Esophagus squamous epithelium (tissue), 5 donors: Measurements from ENCODE around the gene ADAMTS9. TPM values are rescaled to one million over a fixed set of nuclear protein-coding genes. Genes with fewer than 3 reads are reported as not detected.

Experiments
- DNase-seq: peaks from one replicate; lab custom pipeline; 2025; lab: John Stamatoyannopoulos, UW
- H3K27ac ChIP-seq, 4 donors: fragments of 200-600 bp; sonication (generic); one replicate each; pipeline ENCODE4 v1.5.1; 2016 to 2019; ENCODE audit warnings: mild to moderate bottlenecking in 1 of 4
- H3K27me3 ChIP-seq, 4 donors: fragments of 200-600 bp; sonication (generic); 1 replicate in 3 of 4; 2 replicates in 1 of 4; pipeline versions ENCODE4 v1.5.1 to v1.6.0; 2017 to 2021; ENCODE audit warnings: antibody characterized with exemption in 1 of 4
- H3K36me3 ChIP-seq, 3 donors: fragments of 200-600 bp; sonication (generic); one replicate each; pipeline ENCODE4 v1.5.1; 2016 to 2019
- H3K4me1 ChIP-seq, 3 donors: fragments of 200-600 bp; sonication (generic); one replicate each; pipeline ENCODE4 v1.5.1; 2017 to 2019
- H3K4me3 ChIP-seq, 4 donors: fragments of 200-600 bp; sonication (generic); 1 replicate in 3 of 4; 2 replicates in 1 of 4; pipeline ENCODE4 v1.5.1; 2016 to 2019; ENCODE audit warnings: mild to moderate bottlenecking in 2 of 4, moderate library complexity in 1 of 4
- H3K9me3 ChIP-seq, 3 donors: fragments of 200-600 bp; sonication (generic); one replicate each; pipeline ENCODE4 v1.5.1; 2016 to 2019
- CTCF ChIP-seq, 6 experiments: fragments of 450-650 bp in 4 of 6; fragments of 200-600 bp in 2 of 6; sonication (generic) in 2 of 6; IDR thresholded peaks; one replicate each; pipeline ENCODE4 v1.5.1; 2016 to 2019; ENCODE audit warnings: antibody characterized with exemption in 6 of 6, mild to moderate bottlenecking in 4 of 6, moderate library complexity in 4 of 6
- POLR2A ChIP-seq, 4 donors: fragments of 450-650 bp; IDR thresholded peaks; one replicate each; pipeline ENCODE4 v1.6.1; 2017; ENCODE audit warnings: antibody characterized with exemption in 4 of 4, mild to moderate bottlenecking in 4 of 4, moderate library complexity in 3 of 4
- WGBS, 2 donors: methylation state at CpG; one replicate each; pipeline ENCODE4 v1.1.5; 2018; 5-methylcytosine and 5-hydroxymethylcytosine counted together
- intact Hi-C: fragments of 100-400 bp; cut with DNase I; formaldehyde crosslinking; loops from one replicate; pipeline ENCODE4 v1.15.0; 2022
- total RNA-seq, 4 donors: library from RNA; depleted of rRNA; stranded (reverse); fragments of >200 nt; gene quantifications; one replicate each; pipeline ENCODE4 v1.1.0, GENCODE V29; 2016
- donor health status: DM: yes; HTN: yes; CAD: no.

ADAMTS9 gene
- total RNA-seq, 4 donors from 2014 or later: 3.1 to 15.1 (median 5.9) TPM

- TF ChIP-seq CTCF (IDR thresholded peaks at IDR 0.05) (no peak), POLR2A (IDR thresholded peaks at IDR 0.05) (no peak)
- no peaks in the 10 kb centered on the region for H3K36me3 ChIP-seq
Observed at GRCh38 chr3:64666171-64666588, 21.6 kb downstream of the ADAMTS9 start.

GRCh38 chr3:64664397-64664796, 23.4 kb downstream of the ADAMTS9 start:
- H3K4me3 ChIP-seq: no peak overlapping the region
- 89 to 91% methylated on average over 3 of the region's 3 CpGs for WGBS, 2 donors
- intact Hi-C loops: no loop called here
- no peaks in the 10 kb centered on the region for H3K9me3 ChIP-seq
- H3K36me3 ChIP-seq: no peaks in the 10 kb centered on the region
- DNase-seq: no peak
- H3K27me3 ChIP-seq: no peaks in the 10 kb centered on the region
- no peak for TF ChIP-seq POLR2A (IDR thresholded peaks at IDR 0.05)
- TF ChIP-seq CTCF (IDR thresholded peaks at IDR 0.05): no peak
- peaks cover 0 to 20% (median 5%) of the 10 kb centered on the region in 3 donors for H3K4me1 ChIP-seq
- no peak overlapping the region for H3K27ac ChIP-seq

More at GRCh38 chr3:64666171-64666588, 21.6 kb downstream of the ADAMTS9 start:
- no peaks in the 10 kb centered on the region for H3K27me3 ChIP-seq
- H3K27ac ChIP-seq: peak overlapping the region in 2 of 4 donors; percentile 31 to 51
- intact Hi-C loops: no loop called here
- 61 to 71% methylated on average over 4 of the region's 4 CpGs for WGBS, 2 donors
- peaks cover 0 to 20% (median 5%) of the 10 kb centered on the region in 3 donors for H3K4me1 ChIP-seq
- no peak overlapping the region for H3K4me3 ChIP-seq
- H3K9me3 ChIP-seq: no peaks in the 10 kb centered on the region
- no peak for DNase-seq

DNA sequence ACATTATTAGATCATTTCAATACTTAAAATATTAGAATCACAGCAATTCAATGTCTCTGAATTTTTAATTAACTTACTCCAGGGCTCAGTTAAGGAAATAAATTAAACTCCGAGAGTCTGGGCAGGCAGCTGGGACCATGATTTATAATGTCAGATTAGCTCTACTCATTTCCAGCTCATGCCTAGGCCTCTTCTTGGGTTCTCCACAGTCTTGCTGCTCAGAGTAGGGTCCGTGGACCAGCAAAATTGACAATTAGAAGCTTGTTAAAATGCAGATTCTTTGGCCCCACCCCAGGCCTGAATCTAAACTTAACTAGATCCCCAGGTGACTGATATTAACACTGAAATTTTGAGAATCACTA, 28.2 kb downstream of the ADAMTS9 start:
- Histone ChIP-seq H3K9me3 (no peaks in the 10 kb centered on the region), H3K27me3 (no peaks in the 10 kb centered on the region), H3K4me1 (no peaks in the 10 kb centered on the region), H3K27ac (no peak overlapping the region), H3K36me3 (peaks cover 0 to 22% (median 0%) of the 10 kb centered on the region in 3 donors), H3K4me3 (no peak overlapping the region)
- TF ChIP-seq CTCF (IDR thresholded peaks at IDR 0.05) (no peak), POLR2A (IDR thresholded peaks at IDR 0.05) (no peak)
- WGBS, 2 donors: 72 to 76% methylated on average over 2 of the region's 2 CpGs
- DNase-seq: no peak
- intact Hi-C loops: no loop called here

- 72 to 83% methylated on average over 4 of the region's 4 CpGs for WGBS, 2 donors
- no peaks in the 10 kb centered on the region for H3K9me3 ChIP-seq
- no peak for DNase-seq
- TF ChIP-seq CTCF (IDR thresholded peaks at IDR 0.05) (no peak), POLR2A (IDR thresholded peaks at IDR 0.05) (no peak)
- intact Hi-C loops: no loop called here
- no peaks in the 10 kb centered on the region for H3K4me1 ChIP-seq
- H3K36me3 ChIP-seq: peaks cover 0 to 22% (median 0%) of the 10 kb centered on the region in 3 donors
- H3K27ac ChIP-seq: no peak overlapping the region
- no peaks in the 10 kb centered on the region for H3K27me3 ChIP-seq
- H3K4me3 ChIP-seq: no peak overlapping the region
Observed at GRCh38 chr3:64658001-64658400, 29.8 kb downstream of the ADAMTS9 start.

GRCh38 chr3:64656544-64656943, 31.3 kb downstream of the ADAMTS9 start:
- intact Hi-C loops: no loop called here
- no peaks in the 10 kb centered on the region for H3K27me3 ChIP-seq
- no peak for DNase-seq
- TF ChIP-seq POLR2A (IDR thresholded peaks at IDR 0.05) (no peak), CTCF (IDR thresholded peaks at IDR 0.05) (no peak)
- H3K27ac ChIP-seq: no peak overlapping the region
- peaks cover 0 to 22% (median 0%) of the 10 kb centered on the region in 3 donors for H3K36me3 ChIP-seq
- WGBS, 2 donors: 96 to 98% methylated on average over 4 of the region's 4 CpGs
- H3K4me3 ChIP-seq: no peak overlapping the region
- peaks cover 0 to 8% (median 0%) of the 10 kb centered on the region in 3 donors for H3K4me1 ChIP-seq
- H3K9me3 ChIP-seq: no peaks in the 10 kb centered on the region
